CD8-positive, alpha-beta memory T cell (primary cell): Measurements from ENCODE around the gene ZNF335. TPM values are rescaled to one million over a fixed set of nuclear protein-coding genes. Genes with fewer than 3 reads are reported as not detected.
"Not testable (repeated sequence)": the region's sequence is repeated elsewhere in the genome, so short reads cannot be mapped to it uniquely, and the experiment has no call there.

ENCODE experiments used
- CTCF ChIA-PET: fragments of 350-600 bp; sonication (Branson Sonifier 250); formaldehyde crosslinking; loops from one replicate; lab custom pipeline; 2021; ENCODE audit warnings: antibody characterized with exemption; lab: Charles Lee
- POLR2A ChIA-PET: fragments of 350-600 bp; sonication (Branson Sonifier 250); formaldehyde crosslinking; loops from one replicate; lab custom pipeline; 2021; ENCODE audit warnings: antibody characterized with exemption; lab: Charles Lee
- DNase-seq, 5 donors: peaks; one replicate each; pipeline versions ENCODE4 v3.0.0 to v3.0.0-alpha.2; 2020 to 2022; ENCODE audit warnings: mixed read lengths in 1 of 5
- H3K27ac ChIP-seq: one replicate; pipeline ENCODE4 v1.7.0; 2013; ENCODE audit warnings: low read depth, mild to moderate bottlenecking, low read length, moderate library complexity
- H3K27me3 ChIP-seq: 2 replicates; pipeline ENCODE4 v1.7.0; 2013; ENCODE audit warnings: low read length, mild to moderate bottlenecking; ENCODE audit not compliant: insufficient read depth, poor library complexity, severe bottlenecking
- H3K36me3 ChIP-seq: 2 replicates; pipeline ENCODE4 v1.7.0; 2013; ENCODE audit warnings: mild to moderate bottlenecking, low read length, moderate library complexity; ENCODE audit not compliant: insufficient read depth
- H3K4me1 ChIP-seq: 2 replicates; pipeline ENCODE4 v1.7.0; 2013; ENCODE audit warnings: mild to moderate bottlenecking, low read length, moderate library complexity; ENCODE audit not compliant: insufficient read depth
- H3K4me3 ChIP-seq: 2 replicates; pipeline ENCODE4 v1.7.0; 2013; ENCODE audit warnings: mild to moderate bottlenecking, low read length
- H3K9me3 ChIP-seq: 2 replicates; pipeline ENCODE4 v1.7.0; 2013; ENCODE audit warnings: mild to moderate bottlenecking, low read length
- H3K27ac Mint-ChIP-seq, 8 donors: one replicate each; pipeline ENCODE4 v1.8.0; 2020 to 2021; ENCODE audit warnings: mixed read lengths in 8 of 8, mild to moderate bottlenecking in 6 of 8, inconsistent platforms in 3 of 8, moderate library complexity in 3 of 8
- H3K27me3 Mint-ChIP-seq, 2 donors: one replicate each; pipeline ENCODE4 v1.8.0; 2020 to 2021; ENCODE audit warnings: mixed read lengths in 2 of 2, mild to moderate bottlenecking in 1 of 2, moderate library complexity in 1 of 2
- H3K36me3 Mint-ChIP-seq, 3 donors: one replicate each; pipeline ENCODE4 v1.8.0; 2020 to 2021; ENCODE audit warnings: mixed read lengths in 3 of 3, inconsistent platforms in 1 of 3, mild to moderate bottlenecking in 1 of 3
- H3K4me1 Mint-ChIP-seq, 3 donors: one replicate each; pipeline ENCODE4 v1.8.0; 2020 to 2021; ENCODE audit warnings: mixed read lengths in 3 of 3, inconsistent platforms in 1 of 3, mild to moderate bottlenecking in 1 of 3
- H3K4me3 Mint-ChIP-seq, 7 donors: one replicate each; pipeline ENCODE4 v1.8.0; 2020 to 2021; ENCODE audit warnings: mixed read lengths in 7 of 7, mild to moderate bottlenecking in 6 of 7, moderate library complexity in 4 of 7, inconsistent platforms in 2 of 7
- H3K9me3 Mint-ChIP-seq, 5 donors: one replicate each; pipeline ENCODE4 v1.8.0; 2020 to 2022; ENCODE audit warnings: mixed read lengths in 5 of 5, mild to moderate bottlenecking in 3 of 5, moderate library complexity in 2 of 5, inconsistent platforms in 1 of 5
- polyA plus RNA-seq: library from polyadenylated mRNA; unstranded; fragments of 300-500 nt; fragmentation: Illumina TruSeq; gene quantifications from one replicate; pipeline ENCODE4 v1.2.3, GENCODE V29; 2021
- total RNA-seq, 2 experiments: library from RNA; stranded (reverse); gene quantifications; one replicate each; pipeline ENCODE4 v1.2.3, GENCODE V29; 2021

Gene ZNF335
- total and polyA plus RNA-seq, 3 experiments from 2014 or later: 14.6 to 38.3 (median 37.5) TPM

DNA sequence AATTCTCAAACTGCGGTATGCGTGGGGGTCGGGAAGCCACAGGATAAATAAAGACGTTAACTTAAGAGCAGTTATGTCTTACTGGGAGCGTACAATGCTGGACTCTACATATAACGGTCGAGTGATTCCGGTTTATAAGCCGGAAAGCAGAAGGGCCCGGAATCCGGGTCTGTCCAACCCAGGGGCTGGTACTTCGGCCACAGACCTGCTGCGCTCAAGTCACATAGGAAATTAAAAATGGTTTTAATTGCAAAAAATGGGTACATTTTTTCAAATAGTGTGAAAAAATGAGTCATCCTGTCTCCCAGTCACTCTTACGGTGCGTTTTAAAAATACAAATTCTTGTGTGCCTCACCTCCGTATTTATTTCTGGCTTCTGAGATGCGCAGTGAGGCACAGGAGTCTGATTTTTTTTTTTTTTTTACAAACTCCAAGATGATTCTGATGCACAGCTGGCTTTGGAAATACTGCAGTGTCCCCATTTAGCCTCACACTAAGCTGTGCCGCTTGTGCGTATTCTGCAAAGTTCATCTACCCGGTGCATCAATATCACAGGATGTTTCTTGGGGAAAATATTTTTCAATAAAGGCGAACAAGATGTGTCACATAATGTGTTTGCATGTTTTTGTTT lies 36.5 kb downstream of the ZNF335 start:
- DNase-seq: no peak
- ChIA-PET POLR2A (interaction anchor here (0.6 to 4.6 kb wide), 20 partner anchors 10 to 429 kb away, joined by 3 to 113 read pairs (median 4); partner anchors contain the start of genes ACOT8, CTSA, MMP9 and PLTP), CTCF (interaction anchor here (3.4 to 4.1 kb wide), 2 partner anchors 35 to 45 kb away, joined by 39 to 46 read pairs; partner anchors contain the start of genes CTSA, NEURL2, SPATA25 and ZNF335)
- Mint-ChIP-seq H3K27me3 (no peaks in the 10 kb centered on the region), H3K9me3 (no peaks in the 10 kb centered on the region), H3K36me3 (peaks cover 0 to 54% (median 5%) of the 10 kb centered on the region in 3 donors), H3K4me3 (peak overlapping the region; percentile 90 to 98 (median 92)), H3K4me1 (peaks cover 26 to 42% (median 27%) of the 10 kb centered on the region in 3 donors), H3K27ac (peak overlapping the region; percentile 93 to 99 (median 96))
- no peaks in the 10 kb centered on the region for H3K27me3 ChIP-seq
- peaks cover 33% of the 10 kb centered on the region for H3K36me3 ChIP-seq
- peak overlapping the region; percentile 88 for H3K4me3 ChIP-seq
- H3K9me3 ChIP-seq: no peaks in the 10 kb centered on the region
- peak overlapping the region; percentile 95 for H3K27ac ChIP-seq
- H3K4me1 ChIP-seq: peaks cover 12% of the 10 kb centered on the region

DNA sequence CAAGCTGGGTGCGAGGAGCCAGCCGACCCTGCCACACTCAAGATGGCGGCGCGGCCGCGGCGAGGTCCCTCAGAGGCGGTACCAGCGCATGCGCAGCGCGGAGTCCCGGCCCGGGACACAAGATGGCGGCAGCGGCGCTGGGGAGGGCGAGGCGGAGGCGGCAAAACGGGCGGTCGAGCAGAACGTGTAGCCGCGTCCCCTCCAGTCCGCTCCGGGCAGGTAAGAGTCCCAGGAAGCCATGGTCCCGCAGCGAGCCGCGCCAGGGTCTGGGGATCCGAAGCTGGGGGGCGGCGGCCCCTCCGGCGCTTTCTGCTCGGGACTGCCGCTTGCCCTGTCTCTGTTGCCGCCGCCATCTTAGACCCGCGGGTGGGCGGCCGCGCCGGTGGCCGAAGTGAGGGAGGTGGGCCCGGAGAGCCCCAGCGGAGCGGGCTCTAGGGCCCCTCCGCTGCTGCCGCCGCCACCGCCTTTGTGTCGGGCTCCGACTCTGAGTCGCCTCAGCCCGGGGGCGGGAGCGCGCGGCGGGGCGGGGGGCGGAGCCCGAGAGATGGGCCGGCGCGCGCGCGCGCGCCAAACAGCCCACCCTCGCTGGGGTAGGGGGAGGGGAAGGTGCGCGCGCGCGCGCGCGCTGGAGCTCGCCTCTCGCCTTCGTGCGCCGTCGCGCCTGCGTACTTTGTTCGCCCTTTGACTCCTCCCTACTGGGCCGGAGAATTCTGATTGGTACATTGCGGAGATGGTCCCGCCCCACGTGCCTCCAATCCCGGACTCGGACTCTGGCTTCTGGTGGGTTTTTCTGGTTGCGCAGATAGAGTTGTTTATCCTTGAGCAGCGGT lies 37.2 kb downstream of the ZNF335 start, which contains the start of gene PCIF1:
TSS of gene PCIF1 (plus strand) at position 98 of the 830 bp plus-strand sequence. CDS start 4,317 bp downstream, outside the sequence.
- ChIA-PET CTCF (interaction anchor here (1.0 to 4.1 kb wide), 7 partner anchors 12 to 44 kb away, joined by 3 to 46 read pairs (median 5); partner anchors contain the start of genes CTSA, NEURL2, SPATA25 and ZNF335), POLR2A (interaction anchor here (0.5 to 4.6 kb wide), 23 partner anchors 9 to 429 kb away, joined by 3 to 113 read pairs (median 4); partner anchors contain the start of genes ACOT8, CTSA, MMP9 and PLTP)
- H3K4me3 ChIP-seq: peak within 1 kb of the TSS; percentile 97
- H3K27me3 ChIP-seq: no peaks in the 10 kb centered on the region
- H3K36me3 ChIP-seq: peaks cover 26% of the 10 kb centered on the region
- peaks cover 12% of the 10 kb centered on the region for H3K4me1 ChIP-seq
- peak; percentile 96 to 100 (median 99) for DNase-seq
- Mint-ChIP-seq H3K27me3 (no peaks in the 10 kb centered on the region), H3K4me1 (peaks cover 26 to 42% (median 27%) of the 10 kb centered on the region in 3 donors), H3K36me3 (peaks cover 0 to 47% (median 5%) of the 10 kb centered on the region in 3 donors), H3K9me3 (no peaks in the 10 kb centered on the region), H3K27ac (peak within 1 kb of the TSS; percentile 95 to 99 (median 98)), H3K4me3 (peak within 1 kb of the TSS; percentile 90 to 98 (median 97))
- peak within 1 kb of the TSS; percentile 95 for H3K27ac ChIP-seq
- H3K9me3 ChIP-seq: no peaks in the 10 kb centered on the region

DNA sequence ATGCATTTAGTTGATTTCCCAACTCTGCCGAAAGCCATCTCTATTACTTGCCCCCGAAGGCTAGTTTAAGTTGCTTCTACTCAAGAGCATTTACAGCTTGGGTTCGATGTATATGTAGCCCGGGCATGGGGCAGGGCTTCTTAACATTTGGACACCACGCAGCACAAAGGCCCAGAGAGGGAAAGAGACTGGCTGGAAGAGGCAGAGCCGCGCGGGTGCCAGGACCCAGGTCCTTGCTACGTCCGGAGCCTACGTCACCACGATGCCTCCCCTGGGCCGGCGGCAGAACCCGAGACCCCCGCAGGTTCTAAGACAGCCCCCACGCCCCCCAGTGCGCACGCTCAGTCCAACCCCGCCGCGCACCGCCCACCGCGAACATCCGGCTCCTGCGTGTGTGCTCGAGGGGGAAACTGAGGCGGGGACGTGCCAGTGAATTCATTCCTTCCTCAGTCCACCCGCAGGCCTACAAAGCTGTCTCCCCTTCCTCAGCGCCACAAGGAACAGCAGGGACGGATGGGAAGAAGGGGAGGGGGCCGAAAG lies 37.9 kb downstream of the ZNF335 start:
- H3K9me3 Mint-ChIP-seq: no peaks in the 10 kb centered on the region
- Histone ChIP-seq H3K27ac (peak overlapping the region; percentile 95), H3K4me1 (peaks cover 12% of the 10 kb centered on the region), H3K36me3 (peaks cover 19% of the 10 kb centered on the region), H3K9me3 (no peaks in the 10 kb centered on the region), H3K4me3 (peak overlapping the region; percentile 97), H3K27me3 (no peaks in the 10 kb centered on the region)
- peaks cover 0 to 40% (median 5%) of the 10 kb centered on the region in 3 donors for H3K36me3 Mint-ChIP-seq
- H3K4me1 Mint-ChIP-seq: peaks cover 26 to 39% (median 27%) of the 10 kb centered on the region in 3 donors
- ChIA-PET POLR2A (interaction anchor here (0.6 to 4.6 kb wide), 18 partner anchors 10 to 109 kb away, joined by 3 to 113 read pairs (median 4); partner anchors contain the start of genes ACOT8, CTSA, PLTP and ZNF335), CTCF (interaction anchor here (0.9 to 4.1 kb wide), 12 partner anchors 8 to 142 kb away, joined by 3 to 46 read pairs (median 4); partner anchors contain the start of genes CTSA, DNTTIP1, NEURL2 and PLTP)
- H3K27me3 Mint-ChIP-seq: no peaks in the 10 kb centered on the region
- peak overlapping the region; percentile 90 to 97 (median 97) for H3K4me3 Mint-ChIP-seq
- H3K27ac Mint-ChIP-seq: peak overlapping the region; percentile 92 to 99 (median 96)
- peak in 3 of 5 donors; percentile 39 to 80 (median 49) for DNase-seq

DNA sequence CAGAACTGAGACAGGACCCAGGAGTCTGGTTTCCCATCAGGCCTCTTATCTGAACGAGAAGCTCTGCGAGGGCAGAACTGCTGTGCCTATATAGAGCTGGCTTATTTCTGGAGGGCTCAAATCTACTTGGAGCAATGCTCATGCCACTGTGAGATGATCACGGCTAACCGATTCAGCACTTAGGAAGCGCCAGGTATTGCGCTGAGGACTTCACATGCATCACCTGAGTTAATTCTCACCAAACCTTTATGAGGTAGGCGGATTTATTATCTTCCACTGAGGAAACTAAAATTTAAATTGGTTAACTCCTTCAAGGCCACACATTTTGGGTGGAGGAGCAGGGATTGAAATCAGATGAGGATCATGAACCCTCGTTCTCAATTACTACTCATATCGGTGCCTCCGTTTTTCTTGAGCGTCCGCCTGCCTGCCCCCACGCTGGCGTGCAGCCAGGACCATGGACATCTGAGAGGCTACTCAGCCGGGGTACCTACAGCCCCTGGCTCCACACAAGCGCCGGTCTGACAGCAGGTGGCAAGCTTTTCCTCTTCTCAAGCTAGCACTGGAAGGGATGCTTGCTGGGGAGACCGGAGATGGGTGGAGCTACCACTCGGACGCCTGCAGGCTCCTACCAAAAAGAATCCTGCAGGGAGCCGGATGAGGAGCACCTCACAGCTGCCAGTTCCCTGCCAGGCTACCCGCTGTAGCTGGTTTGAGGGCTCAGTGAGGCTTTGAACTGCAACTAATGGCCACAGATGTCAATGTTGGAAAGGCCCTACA lies 38.5 kb downstream of the ZNF335 start:
- no peaks in the 10 kb centered on the region for H3K9me3 Mint-ChIP-seq
- H3K36me3 Mint-ChIP-seq: peaks cover 0 to 34% (median 4%) of the 10 kb centered on the region in 3 donors

DNA sequence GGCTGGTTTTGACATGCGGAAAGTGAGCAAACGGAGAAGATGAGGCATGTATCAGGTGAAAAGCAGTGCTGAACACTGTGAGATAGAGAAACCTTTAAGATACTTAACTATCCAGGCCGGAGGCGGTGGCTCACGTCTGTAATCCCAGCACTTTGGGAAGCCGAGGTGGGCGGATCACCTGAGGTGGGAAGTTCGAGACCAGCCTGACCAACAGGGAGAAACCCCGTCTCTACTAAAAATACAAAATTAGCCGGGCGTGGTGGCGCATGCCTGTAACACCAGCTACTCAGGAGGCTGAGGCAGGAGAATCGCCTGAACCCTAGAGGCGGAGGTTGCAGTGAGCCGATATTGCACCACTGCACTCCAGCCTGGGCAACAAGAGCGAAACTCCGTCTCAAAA lies 40.3 kb downstream of the ZNF335 start:
- ChIA-PET CTCF (interaction anchor here (0.7 to 1.6 kb wide), 3 partner anchors 38 to 82 kb away, joined by 3 to 7 read pairs (median 3); no protein-coding TSS in a partner anchor), POLR2A (interaction anchor here (0.7 kb wide), 1 partner anchor 18 kb away, joined by 6 read pairs; no protein-coding TSS in a partner anchor)
- H3K27me3 ChIP-seq, H3K36me3 ChIP-seq, H3K27ac ChIP-seq, H3K4me3 ChIP-seq, H3K9me3 Mint-ChIP-seq, H3K27me3 Mint-ChIP-seq, DNase-seq, H3K27ac Mint-ChIP-seq, H3K4me1 ChIP-seq, H3K9me3 ChIP-seq: not testable (repeated sequence)
- Mint-ChIP-seq H3K4me3 (peak overlapping the region in 2 of 7 donors; percentile 85 to 90), H3K4me1 (peaks cover 11 to 26% (median 11%) of the 10 kb centered on the region in 3 donors), H3K36me3 (peaks cover 0 to 18% (median 0%) of the 10 kb centered on the region in 3 donors)

More for the DNA sequence above, 38.5 kb downstream of the ZNF335 start:
- H3K36me3 ChIP-seq: peaks cover 13% of the 10 kb centered on the region
- H3K27me3 Mint-ChIP-seq: no peaks in the 10 kb centered on the region
- peaks cover 25 to 40% (median 26%) of the 10 kb centered on the region in 3 donors for H3K4me1 Mint-ChIP-seq
- ChIA-PET POLR2A (interaction anchor here (0.6 to 4.6 kb wide), 13 partner anchors 10 to 109 kb away, joined by 3 to 113 read pairs (median 19); partner anchors contain the start of genes ACOT8, CTSA, PLTP and ZNF335), CTCF (interaction anchor here (0.9 to 4.1 kb wide), 12 partner anchors 8 to 142 kb away, joined by 3 to 46 read pairs (median 4); partner anchors contain the start of genes CTSA, DNTTIP1, NEURL2 and PLTP)
- peak overlapping the region; percentile 95 for H3K27ac ChIP-seq
- DNase-seq: peak; percentile 34 to 75 (median 50)
- peak overlapping the region; percentile 92 to 99 (median 96) for H3K27ac Mint-ChIP-seq
- H3K4me3 ChIP-seq: peak overlapping the region; percentile 97
- H3K4me1 ChIP-seq: peaks cover 12% of the 10 kb centered on the region
- H3K4me3 Mint-ChIP-seq: peak overlapping the region; percentile 90 to 97 (median 97)
- H3K9me3 ChIP-seq: no peaks in the 10 kb centered on the region
- no peaks in the 10 kb centered on the region for H3K27me3 ChIP-seq

DNA sequence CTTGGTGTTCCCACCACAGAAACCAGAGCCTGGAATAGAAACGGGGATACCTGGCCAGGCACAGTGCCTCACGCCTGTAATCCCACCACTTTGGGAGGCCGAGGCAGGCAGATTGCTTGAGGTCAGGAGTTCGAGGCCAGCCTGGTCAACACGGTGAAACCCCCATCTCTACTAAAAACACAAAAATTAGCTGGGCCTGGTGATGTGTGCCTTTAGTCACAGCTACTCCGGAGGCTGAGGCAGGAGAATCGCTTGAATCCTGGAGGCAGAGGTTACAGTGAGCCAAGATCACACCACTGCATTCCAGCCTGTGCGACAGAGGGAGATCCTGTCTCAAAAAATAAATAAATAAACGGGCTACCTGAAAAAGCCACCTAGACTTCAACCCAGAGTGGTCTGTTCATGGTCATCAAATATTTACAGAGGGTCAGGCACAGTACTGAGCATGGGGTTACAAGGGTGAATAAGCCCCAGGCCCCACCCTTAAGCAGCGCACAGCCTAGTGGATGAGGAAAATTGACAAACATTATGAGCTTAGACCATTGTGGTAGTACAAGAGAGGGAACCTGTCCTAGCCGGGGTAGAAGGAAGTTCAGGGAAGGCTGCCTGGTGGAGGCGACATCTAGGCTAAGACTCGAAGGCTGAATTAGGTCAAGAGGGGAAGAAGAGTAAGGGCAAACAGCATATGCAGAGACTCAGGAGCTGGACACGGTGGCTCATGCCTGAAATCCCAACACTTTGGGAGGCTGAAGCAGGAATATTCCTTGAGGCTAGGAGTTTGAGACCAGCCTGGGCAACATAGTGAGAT lies 44.7 kb downstream of the ZNF335 start:
- Mint-ChIP-seq H3K36me3 (no peaks in the 10 kb centered on the region), H3K27ac (peak overlapping the region in 2 of 8 donors; percentile 18 to 36), H3K4me3 (peak overlapping the region in 1 of 7 donors; percentile 55), H3K9me3 (no peaks in the 10 kb centered on the region), H3K4me1 (peaks cover 0 to 8% (median 0%) of the 10 kb centered on the region in 3 donors), H3K27me3 (peaks cover 0 to 4% of the 10 kb centered on the region in 2 donors)
- POLR2A ChIA-PET: interaction anchor here (0.9 kb wide), 1 partner anchor 12 kb away, joined by 3 read pairs; no protein-coding TSS in a partner anchor
- Histone ChIP-seq H3K4me3 (no peak overlapping the region), H3K27me3 (no peaks in the 10 kb centered on the region), H3K27ac (no peak overlapping the region), H3K4me1 (no peaks in the 10 kb centered on the region), H3K36me3 (no peaks in the 10 kb centered on the region), H3K9me3 (no peaks in the 10 kb centered on the region)
- DNase-seq: no peak
- CTCF ChIA-PET: interaction anchor here (1.0 to 1.2 kb wide), 2 partner anchors 8 to 23 kb away, joined by 3 to 4 read pairs; no protein-coding TSS in a partner anchor
